A549 (cell line): ENCODE data around the gene ZNF274. TPM values are rescaled to one million over a fixed set of nuclear protein-coding genes. Genes with fewer than 3 reads are reported as not detected.

ENCODE experiments used
- ATAC-seq, 2 experiments: fragments of 200-7000 bp in 1 of 2; fragments of >200 bp in 1 of 2; cut with Nextera tagmentation in 1 of 2; cut with Tn5 transposase in 1 of 2; 3 replicates each; pipeline versions ENCODE4 v1.8.0 to v1.9.1; 2018 to 2020; ENCODE audit warnings: mild to moderate bottlenecking in 1 of 2, moderate library complexity in 1 of 2
- CTCF ChIA-PET: fragments of 300-600 bp; sonication (Branson Sonifier 250); formaldehyde crosslinking; extraction: SDS; loops from one replicate; lab custom pipeline; 2021; ENCODE audit warnings: antibody characterized with exemption, inconsistent platforms; lab: Yijun Ruan, JAX
- POLR2A ChIA-PET: fragments of 350-600 bp; formaldehyde crosslinking; extraction: SDS; loops from one replicate; lab custom pipeline; 2021; ENCODE audit warnings: antibody characterized with exemption, inconsistent platforms; lab: Yijun Ruan, JAX
- DNase-seq, 2 experiments: peaks; one replicate each; pipeline versions ENCODE4 v3.0.0 to v3.0.0-alpha.2; 2011 to 2016; ENCODE audit warnings: low read depth in 1 of 2, low spot score in 1 of 2
- FAIRE-seq: peaks from 2 replicates; lab custom pipeline; 2011; peaks lifted over from hg19 to GRCh38; lab: Jason Lieb, UNC
- H3K27ac ChIP-seq, 2 experiments: fragments of >200 bp; sonication (Bioruptor Twin); formaldehyde crosslinking; 3 replicates each; pipeline ENCODE4 v1.5.1; 2016 to 2017
- H3K4me1 ChIP-seq: fragments of >200 bp; sonication (Bioruptor Twin); formaldehyde crosslinking; 3 replicates; pipeline ENCODE4 v1.6.1; 2016
- H3K4me2 ChIP-seq: fragments of >200 bp; sonication (Bioruptor Twin); formaldehyde crosslinking; 3 replicates; pipeline ENCODE4 v1.6.1; 2016
- H3K4me3 ChIP-seq: fragments of >200 bp; sonication (Bioruptor Twin); formaldehyde crosslinking; 3 replicates; pipeline ENCODE4 v1.5.1; 2016
- H3K9me3 ChIP-seq: fragments of >200 bp; sonication (Bioruptor Twin); formaldehyde crosslinking; 3 replicates; pipeline ENCODE4 v1.6.1; 2016
- FOSL2 ChIP-seq, 2 experiments: fragments of 450-650 bp in 1 of 2; fragments of >200 bp in 1 of 2; sonication (Bioruptor Twin) in 1 of 2; formaldehyde crosslinking; IDR thresholded peaks; 2 replicates each; pipeline versions ENCODE4 v1.5.0 to v1.6.1; 2016 to 2020; ENCODE audit warnings: mild to moderate bottlenecking in 1 of 2, moderate library complexity in 1 of 2
- MYC ChIP-seq: IDR thresholded peaks from 2 replicates; pipeline ENCODE4 v1.6.1; 2012; ENCODE audit warnings: mild to moderate bottlenecking, inconsistent platforms, low read length, improper control_type of control experiment, borderline replicate concordance
- PHF8 ChIP-seq: fragments of 200-600 bp; sonication (generic); IDR thresholded peaks from 2 replicates; pipeline ENCODE4 v1.6.1; 2016; ENCODE audit warnings: low read depth, mild to moderate bottlenecking, antibody characterized with exemption, moderate library complexity, borderline replicate concordance
- RAD21 ChIP-seq, 2 experiments: fragments of >200 bp in 1 of 2; sonication (Bioruptor Twin) in 1 of 2; formaldehyde crosslinking in 1 of 2; IDR thresholded peaks in 1 of 2; conservative IDR thresholded peaks in 1 of 2; 2 replicates in 1 of 2; 3 replicates in 1 of 2; pipeline ENCODE4 v1.6.1; 2012 to 2018; ENCODE audit warnings: inconsistent platforms in 1 of 2
- RARB ChIP-seq: fragments of 250-450 bp; sonication (Bioruptor Pico); IDR thresholded peaks from 2 replicates; pipeline ENCODE4 v1.8.0; 2021; ENCODE audit warnings: mild to moderate bottlenecking, moderate library complexity
- SMC3 ChIP-seq: fragments of >200 bp; sonication (Bioruptor Twin); formaldehyde crosslinking; IDR thresholded peaks from 3 replicates; pipeline ENCODE4 v1.6.1; 2018; ENCODE audit warnings: inconsistent platforms
- ZC3H11A ChIP-seq: fragments of 450-650 bp; IDR thresholded peaks from 2 replicates; pipeline ENCODE4 v1.6.1; 2014; ENCODE audit warnings: antibody characterized with exemption, mild to moderate bottlenecking
- ZSCAN20 ChIP-seq: fragments of 250-450 bp; sonication (Bioruptor Pico); IDR thresholded peaks from 2 replicates; pipeline ENCODE4 v1.8.0; 2022; ENCODE audit warnings: mild to moderate bottlenecking, moderate library complexity
- WGBS: methylation state at CpG from one replicate; pipeline ENCODE4 v1.1.6; 2017; ENCODE audit errors: missing lambda C conversion rate; 5-methylcytosine and 5-hydroxymethylcytosine counted together
- polyA plus RNA-seq, 4 experiments: library from polyadenylated mRNA; depleted of rRNA in 3 of 4; stranded (reverse); fragments of >200 nt; fragmentation: RNase III in 1 of 4; extraction: RNeasy Plus Mini Kit Qiagen cat#74134 plus additional on column Dnase treatment in 1 of 4; gene quantifications; 2 replicates in 3 of 4; 3 replicates in 1 of 4; pipeline ENCODE4 v1.2.3, GENCODE V29; 2011 to 2017
- TF ChIP-seq, protein P1 (sequence below): IDR thresholded peaks from 2 replicates; pipeline ENCODE4 v1.6.1; 2012
- TF ChIP-seq, protein P2 (sequence below): fragments of >200 bp; sonication (Bioruptor Twin); formaldehyde crosslinking; IDR thresholded peaks from 3 replicates; pipeline ENCODE4 v1.5.1; 2016
- TF ChIP-seq, protein P3 (sequence below): IDR thresholded peaks from 2 replicates; pipeline ENCODE4 v1.6.1; 2012; ENCODE audit warnings: low read depth, borderline replicate concordance
- TF ChIP-seq, protein P4 (sequence below): fragments of 150-350 bp; IDR thresholded peaks from 2 replicates; pipeline ENCODE4 v1.6.1; 2014; ENCODE audit warnings: low read depth, mild to moderate bottlenecking, low read length

ZNF274 gene
- polyA plus RNA-seq, 2 of the 4 experiments (the other 2 are of a cell fraction) = 15.8 to 28.7 TPM

DNA sequence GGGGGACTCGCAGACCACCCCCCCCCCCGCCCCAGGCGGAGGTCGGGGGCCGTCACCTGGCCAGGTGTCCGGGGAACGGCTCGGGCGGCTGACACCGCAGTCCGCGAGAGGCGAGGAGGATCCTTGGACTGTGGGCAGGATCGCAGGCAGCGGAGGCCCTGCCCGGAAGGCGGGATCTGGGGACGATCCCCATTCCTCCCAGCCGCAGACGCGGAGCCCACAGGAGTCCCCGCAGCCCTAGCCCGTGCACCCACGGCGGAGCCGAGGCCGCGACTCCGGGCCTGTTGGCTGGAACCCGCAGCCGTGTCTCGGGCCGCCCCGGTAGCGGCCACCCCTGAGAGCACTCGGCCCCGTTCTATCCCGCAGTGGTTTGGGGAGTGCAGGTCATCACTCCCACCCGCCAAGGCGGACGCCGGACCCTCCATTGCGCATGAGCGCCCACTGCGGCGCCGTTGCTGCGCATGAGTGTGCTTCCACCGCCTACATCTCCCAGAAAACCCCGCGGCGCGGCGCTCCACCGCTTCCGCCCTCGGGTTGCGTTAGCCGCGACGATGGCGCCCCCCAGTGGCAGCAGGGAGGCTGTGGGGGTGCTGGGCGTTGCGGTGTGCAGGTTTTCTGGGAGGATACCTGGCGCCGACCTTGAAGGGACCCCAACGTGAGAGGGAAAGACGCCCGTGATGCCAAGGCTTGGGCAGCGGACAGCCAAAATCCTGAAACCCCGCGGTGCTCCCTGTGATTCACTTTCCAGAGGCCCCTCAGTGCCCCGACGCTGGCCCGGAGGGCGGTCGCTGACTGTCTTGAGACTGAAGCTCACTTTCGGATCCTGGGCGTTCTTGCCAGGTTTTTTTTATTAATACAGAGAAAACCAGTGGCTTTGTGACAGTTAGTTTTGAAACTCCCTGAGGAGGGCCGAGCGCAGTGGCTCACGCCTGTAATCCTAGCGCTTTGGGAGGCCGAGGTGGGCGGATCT lies 27.9 kb upstream of the ZNF274 start:
- TF ChIP-seq SMC3 (peak; percentile 60), PHF8 (peak; percentile 26; the same call in 1 of the 2 replicates), ZC3H11A (no peak), MYC (no peak), FOSL2 (IDR thresholded peaks at IDR 0.05) (no peak), FOSL2 (CRISPR knock-in tag; IDR thresholded peaks at IDR 0.05) (0 out of 2 replicates have a peak, but pooled peaks have one; percentile 13), RAD21 (conservative IDR thresholded peaks at IDR 0.05 in 1 of 2, IDR thresholded peaks at IDR 0.05 in 1 of 2) (peak; percentile 88 to 92)
- TF ChIP-seq, protein P1, sequence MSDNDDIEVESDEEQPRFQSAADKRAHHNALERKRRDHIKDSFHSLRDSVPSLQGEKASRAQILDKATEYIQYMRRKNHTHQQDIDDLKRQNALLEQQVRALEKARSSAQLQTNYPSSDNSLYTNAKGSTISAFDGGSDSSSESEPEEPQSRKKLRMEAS = peak; percentile 64
- TF ChIP-seq, protein P2, sequence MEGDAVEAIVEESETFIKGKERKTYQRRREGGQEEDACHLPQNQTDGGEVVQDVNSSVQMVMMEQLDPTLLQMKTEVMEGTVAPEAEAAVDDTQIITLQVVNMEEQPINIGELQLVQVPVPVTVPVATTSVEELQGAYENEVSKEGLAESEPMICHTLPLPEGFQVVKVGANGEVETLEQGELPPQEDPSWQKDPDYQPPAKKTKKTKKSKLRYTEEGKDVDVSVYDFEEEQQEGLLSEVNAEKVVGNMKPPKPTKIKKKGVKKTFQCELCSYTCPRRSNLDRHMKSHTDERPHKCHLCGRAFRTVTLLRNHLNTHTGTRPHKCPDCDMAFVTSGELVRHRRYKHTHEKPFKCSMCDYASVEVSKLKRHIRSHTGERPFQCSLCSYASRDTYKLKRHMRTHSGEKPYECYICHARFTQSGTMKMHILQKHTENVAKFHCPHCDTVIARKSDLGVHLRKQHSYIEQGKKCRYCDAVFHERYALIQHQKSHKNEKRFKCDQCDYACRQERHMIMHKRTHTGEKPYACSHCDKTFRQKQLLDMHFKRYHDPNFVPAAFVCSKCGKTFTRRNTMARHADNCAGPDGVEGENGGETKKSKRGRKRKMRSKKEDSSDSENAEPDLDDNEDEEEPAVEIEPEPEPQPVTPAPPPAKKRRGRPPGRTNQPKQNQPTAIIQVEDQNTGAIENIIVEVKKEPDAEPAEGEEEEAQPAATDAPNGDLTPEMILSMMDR = peak; percentile 56
- TF ChIP-seq, protein P3, sequence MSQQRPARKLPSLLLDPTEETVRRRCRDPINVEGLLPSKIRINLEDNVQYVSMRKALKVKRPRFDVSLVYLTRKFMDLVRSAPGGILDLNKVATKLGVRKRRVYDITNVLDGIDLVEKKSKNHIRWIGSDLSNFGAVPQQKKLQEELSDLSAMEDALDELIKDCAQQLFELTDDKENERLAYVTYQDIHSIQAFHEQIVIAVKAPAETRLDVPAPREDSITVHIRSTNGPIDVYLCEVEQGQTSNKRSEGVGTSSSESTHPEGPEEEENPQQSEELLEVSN = peak; percentile 26; the same call in 1 of the 2 replicates
- peak overlapping the region; percentile 76 for H3K4me2 ChIP-seq
- H3K4me1 ChIP-seq = no peaks in the 10 kb centered on the region
- 14% methylated on average over 57 of the region's 85 CpGs for WGBS
- DNase-seq (peak; percentile 66 to 92), FAIRE-seq (no peak), ATAC-seq (peak; percentile 90 to 91)
- CTCF ChIA-PET = interaction anchor here (0.7 to 1.5 kb wide), 4 partner anchors 18 to 536 kb away, joined by 3 to 4 read pairs (median 4); no protein-coding TSS in a partner anchor
- POLR2A ChIA-PET = no interaction called here
- peaks cover 94% of the 10 kb centered on the region for H3K9me3 ChIP-seq
- H3K27ac ChIP-seq = peak overlapping the region; percentile 68 to 77
- H3K4me3 ChIP-seq = peak overlapping the region; percentile 72

DNA sequence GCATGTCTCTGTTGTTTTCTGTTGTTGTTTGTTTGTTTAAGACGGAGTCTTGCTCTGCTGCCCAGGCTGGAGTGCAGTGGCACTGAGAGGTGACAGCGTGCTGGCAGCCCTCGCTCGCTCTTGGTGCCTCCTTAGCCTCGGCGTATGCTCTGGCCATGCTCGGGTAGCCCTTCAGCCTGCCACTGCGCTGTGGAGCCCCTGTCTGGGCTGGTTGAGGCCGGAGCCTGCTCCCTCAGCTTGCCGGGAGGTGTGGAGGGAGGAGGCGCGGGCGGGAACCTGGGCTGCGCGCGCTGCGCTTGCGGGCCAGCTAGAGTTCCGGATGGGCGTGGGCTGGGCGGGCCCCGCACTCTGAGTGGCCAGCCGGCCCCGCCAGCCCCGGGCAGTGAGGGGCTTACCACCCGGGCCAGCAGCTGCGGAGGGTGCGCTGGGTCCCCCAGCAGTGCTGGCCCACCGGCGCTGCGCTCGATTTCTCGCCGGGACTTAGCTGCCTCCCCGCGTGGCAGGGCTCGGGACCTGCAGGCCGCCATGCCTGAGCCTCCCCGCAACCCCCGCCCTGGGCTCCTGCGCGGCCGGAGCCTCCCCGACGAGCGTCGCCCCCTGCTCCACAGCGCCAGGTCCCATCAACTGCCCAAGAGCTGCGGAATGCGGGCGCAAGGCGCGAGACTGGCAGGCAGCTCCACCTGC lies 25.7 kb upstream of the ZNF274 start:
- FAIRE-seq = no peak
- no peak overlapping the region for H3K4me2 ChIP-seq
- no peak overlapping the region for H3K4me3 ChIP-seq
- H3K9me3 ChIP-seq = peaks cover 92% of the 10 kb centered on the region
- POLR2A ChIA-PET = no interaction called here
- CTCF ChIA-PET = no interaction called here
- DNase-seq = no peak
- no peaks in the 10 kb centered on the region for H3K4me1 ChIP-seq
- H3K27ac ChIP-seq = no peak overlapping the region
- no peak for TF ChIP-seq RARB
- 76% methylated on average over 24 of the region's 53 CpGs for WGBS
- ATAC-seq = no peak

DNA sequence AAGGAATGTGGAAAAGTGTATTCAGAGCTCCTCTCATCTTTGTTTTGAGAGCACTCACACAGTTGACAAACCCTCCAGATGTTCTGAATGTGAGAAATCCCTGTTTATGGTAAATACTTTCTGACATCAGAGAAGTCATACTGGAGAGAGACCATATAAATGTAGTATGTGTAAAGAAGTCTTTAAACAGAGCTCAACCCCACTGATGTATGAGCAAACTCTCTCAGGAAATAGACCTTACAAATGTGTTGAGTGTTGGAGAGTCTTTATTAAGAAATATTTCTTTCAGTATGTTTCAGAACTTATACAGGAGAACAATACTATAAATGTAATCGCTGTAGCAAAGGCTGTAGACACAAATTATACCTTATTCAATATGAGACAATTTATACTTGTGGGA lies 16.6 kb upstream of the ZNF274 start:
- DNase-seq = no peak
- POLR2A ChIA-PET = no interaction called here
- TF ChIP-seq, protein P4, sequence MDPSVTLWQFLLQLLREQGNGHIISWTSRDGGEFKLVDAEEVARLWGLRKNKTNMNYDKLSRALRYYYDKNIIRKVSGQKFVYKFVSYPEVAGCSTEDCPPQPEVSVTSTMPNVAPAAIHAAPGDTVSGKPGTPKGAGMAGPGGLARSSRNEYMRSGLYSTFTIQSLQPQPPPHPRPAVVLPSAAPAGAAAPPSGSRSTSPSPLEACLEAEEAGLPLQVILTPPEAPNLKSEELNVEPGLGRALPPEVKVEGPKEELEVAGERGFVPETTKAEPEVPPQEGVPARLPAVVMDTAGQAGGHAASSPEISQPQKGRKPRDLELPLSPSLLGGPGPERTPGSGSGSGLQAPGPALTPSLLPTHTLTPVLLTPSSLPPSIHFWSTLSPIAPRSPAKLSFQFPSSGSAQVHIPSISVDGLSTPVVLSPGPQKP = no peak
- TF ChIP-seq ZSCAN20 (CRISPR knock-in tag) = no peak
- FAIRE-seq = no peak
- Histone ChIP-seq H3K4me1 (no peaks in the 10 kb centered on the region), H3K4me2 (no peak overlapping the region), H3K4me3 (no peak overlapping the region), H3K27ac (no peak overlapping the region), H3K9me3 (peaks cover 95% of the 10 kb centered on the region)
- ATAC-seq = no peak
- CTCF ChIA-PET = no interaction called here
- WGBS = 15% methylated on average over 1 of the region's 1 CpG
